Lower lobe of right lung (tissue), 2 donors: ENCODE results near the gene PLA2G1B. TPM values are rescaled to one million over a fixed set of nuclear protein-coding genes. Genes with fewer than 3 reads are reported as not detected.

Source experiments
- ATAC-seq, 2 donors: fragments of 200-7000 bp; cut with Tn5 transposase; one replicate each; pipeline ENCODE4 v1.9.1; 2020 to 2022; ENCODE audit warnings: mild to moderate bottlenecking in 2 of 2, moderate library complexity in 2 of 2
- DNase-seq: peaks from one replicate; pipeline ENCODE4 v3.0.0-alpha.2; 2020
- H3K27ac ChIP-seq: fragments of 200-600 bp; one replicate; pipeline ENCODE4 v1.8.0; 2022
- H3K27me3 ChIP-seq: fragments of 200-600 bp; one replicate; pipeline ENCODE4 v1.8.0; 2022; ENCODE audit warnings: low read depth
- H3K36me3 ChIP-seq: fragments of 200-600 bp; one replicate; pipeline ENCODE4 v1.8.0; 2022; ENCODE audit warnings: mild to moderate bottlenecking
- H3K4me1 ChIP-seq: fragments of 200-600 bp; one replicate; pipeline ENCODE4 v1.8.0; 2022
- H3K4me3 ChIP-seq: fragments of 200-600 bp; one replicate; pipeline ENCODE4 v1.8.0; 2022; ENCODE audit warnings: mild to moderate bottlenecking
- H3K9me3 ChIP-seq: fragments of 200-600 bp; one replicate; pipeline ENCODE4 v1.8.0; 2022
- intact Hi-C: fragments of 100-400 bp; cut with DNase I; formaldehyde crosslinking; loops from one replicate; pipeline ENCODE4 v1.11.0; 2022
- long read RNA-seq: library from polyadenylated mRNA; unstranded; transcript quantifications from one replicate; pipeline ENCODE4 v2.0.0, GENCODE V29; 2021
- total RNA-seq: library from RNA; stranded (reverse); fragmentation: NEBNext Ultra II Directional; extraction: Animal tissue kit (Norgen Biotek cat#: 25700); gene quantifications from one replicate; pipeline ENCODE4 v1.2.1, GENCODE V29; 2021
- TF ChIP-seq, protein P1 (sequence below): fragments of 200-600 bp; IDR thresholded peaks from one replicate; pipeline ENCODE4 v1.8.0; 2022; ENCODE audit warnings: antibody characterized with exemption, mild to moderate bottlenecking
- donor health status: DM: no; HTN: yes; CAD: no; lungs with severe emphysema.

Gene PLA2G1B
- total RNA-seq, result 42.2 TPM
- long read RNA-seq, partial matches to known transcripts, result 0 of 4 reads
- long read RNA-seq, other reads (novel, unspliced or antisense), result 0 of 4 reads

GRCh38 chr12:120327593-120327992, at the start of gene PLA2G1B:
PLA2G1B (minus strand) TSS chr12:120327779; CDS start chr12:120327753, 26 bp downstream.
- Histone ChIP-seq H3K36me3 (no peaks in the 10 kb centered on the region), H3K4me1 (peaks cover 16% of the 10 kb centered on the region), H3K9me3 (no peaks in the 10 kb centered on the region), H3K4me3 (no peak within 1 kb of the TSS), H3K27ac (peak within 1 kb of the TSS; percentile 56), H3K27me3 (no peaks in the 10 kb centered on the region)
- intact Hi-C loops, result no loop called here
- TF ChIP-seq, protein P1, sequence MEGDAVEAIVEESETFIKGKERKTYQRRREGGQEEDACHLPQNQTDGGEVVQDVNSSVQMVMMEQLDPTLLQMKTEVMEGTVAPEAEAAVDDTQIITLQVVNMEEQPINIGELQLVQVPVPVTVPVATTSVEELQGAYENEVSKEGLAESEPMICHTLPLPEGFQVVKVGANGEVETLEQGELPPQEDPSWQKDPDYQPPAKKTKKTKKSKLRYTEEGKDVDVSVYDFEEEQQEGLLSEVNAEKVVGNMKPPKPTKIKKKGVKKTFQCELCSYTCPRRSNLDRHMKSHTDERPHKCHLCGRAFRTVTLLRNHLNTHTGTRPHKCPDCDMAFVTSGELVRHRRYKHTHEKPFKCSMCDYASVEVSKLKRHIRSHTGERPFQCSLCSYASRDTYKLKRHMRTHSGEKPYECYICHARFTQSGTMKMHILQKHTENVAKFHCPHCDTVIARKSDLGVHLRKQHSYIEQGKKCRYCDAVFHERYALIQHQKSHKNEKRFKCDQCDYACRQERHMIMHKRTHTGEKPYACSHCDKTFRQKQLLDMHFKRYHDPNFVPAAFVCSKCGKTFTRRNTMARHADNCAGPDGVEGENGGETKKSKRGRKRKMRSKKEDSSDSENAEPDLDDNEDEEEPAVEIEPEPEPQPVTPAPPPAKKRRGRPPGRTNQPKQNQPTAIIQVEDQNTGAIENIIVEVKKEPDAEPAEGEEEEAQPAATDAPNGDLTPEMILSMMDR, result no peak
- no peak for DNase-seq
- peak; percentile 74 to 88 for ATAC-seq

GRCh38 chr12:120376934-120377572, 49.5 kb upstream of the PLA2G1B start:
- no peak for DNase-seq
- peaks cover 34% of the 10 kb centered on the region for H3K27me3 ChIP-seq
- ATAC-seq, result no peak
- no peaks in the 10 kb centered on the region for H3K9me3 ChIP-seq
- no peaks in the 10 kb centered on the region for H3K36me3 ChIP-seq
- intact Hi-C loops, result no loop called here
- TF ChIP-seq, protein P1, result no peak
- no peaks in the 10 kb centered on the region for H3K4me1 ChIP-seq
- H3K4me3 ChIP-seq, result no peak overlapping the region
- H3K27ac ChIP-seq, result no peak overlapping the region

GRCh38 chr12:120376416-120376815, 48.8 kb upstream of the PLA2G1B start:
- TF ChIP-seq, protein P1, result no peak
- Histone ChIP-seq H3K9me3 (no peaks in the 10 kb centered on the region), H3K27ac (no peak overlapping the region), H3K36me3 (no peaks in the 10 kb centered on the region), H3K27me3 (peaks cover 38% of the 10 kb centered on the region), H3K4me1 (no peaks in the 10 kb centered on the region), H3K4me3 (no peak overlapping the region)
- intact Hi-C loops, result no loop called here
- DNase-seq (no peak), ATAC-seq (no peak)

DNA sequence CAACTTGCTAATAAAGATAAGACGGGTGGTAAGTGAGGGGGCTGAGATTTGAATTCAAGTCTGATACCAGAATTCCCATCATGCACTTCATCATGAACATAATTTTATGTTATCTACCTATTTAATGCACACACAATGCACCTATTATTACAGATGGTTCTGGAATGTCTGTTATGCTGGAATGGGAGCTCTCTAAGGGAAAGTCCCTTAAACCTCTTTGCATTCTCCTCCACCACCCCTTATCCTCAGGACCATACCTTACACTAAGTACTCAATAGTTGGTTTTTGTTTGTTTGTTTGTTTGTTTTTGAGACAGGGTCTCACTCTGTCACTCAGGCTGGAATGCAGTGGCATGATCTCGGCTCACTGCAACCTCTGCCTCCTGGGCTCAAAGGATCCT, 48.4 kb upstream of the PLA2G1B start:
- ATAC-seq (no peak), DNase-seq (no peak)
- Histone ChIP-seq H3K4me3 (no peak overlapping the region), H3K4me1 (no peaks in the 10 kb centered on the region), H3K27ac (no peak overlapping the region), H3K27me3 (peaks cover 42% of the 10 kb centered on the region), H3K36me3 (no peaks in the 10 kb centered on the region), H3K9me3 (no peaks in the 10 kb centered on the region)
- intact Hi-C loops, result no loop called here
- TF ChIP-seq, protein P1, result no peak

- intact Hi-C loops, result no loop called here
Measured at GRCh38 chr12:120373683-120374082, 46.1 kb upstream of the PLA2G1B start.

More at GRCh38 chr12:120373683-120374082, 46.1 kb upstream of the PLA2G1B start:
- peaks cover 60% of the 10 kb centered on the region for H3K27me3 ChIP-seq
- TF ChIP-seq, protein P1, result no peak
- H3K27ac ChIP-seq, result no peak overlapping the region
- no peak overlapping the region for H3K4me3 ChIP-seq
- H3K9me3 ChIP-seq, result no peaks in the 10 kb centered on the region
- ATAC-seq, result no peak
- no peaks in the 10 kb centered on the region for H3K36me3 ChIP-seq
- no peaks in the 10 kb centered on the region for H3K4me1 ChIP-seq
- no peak for DNase-seq
